ENCODE data around the gene ZFAND3.

The ZFAND3 gene

DNA sequence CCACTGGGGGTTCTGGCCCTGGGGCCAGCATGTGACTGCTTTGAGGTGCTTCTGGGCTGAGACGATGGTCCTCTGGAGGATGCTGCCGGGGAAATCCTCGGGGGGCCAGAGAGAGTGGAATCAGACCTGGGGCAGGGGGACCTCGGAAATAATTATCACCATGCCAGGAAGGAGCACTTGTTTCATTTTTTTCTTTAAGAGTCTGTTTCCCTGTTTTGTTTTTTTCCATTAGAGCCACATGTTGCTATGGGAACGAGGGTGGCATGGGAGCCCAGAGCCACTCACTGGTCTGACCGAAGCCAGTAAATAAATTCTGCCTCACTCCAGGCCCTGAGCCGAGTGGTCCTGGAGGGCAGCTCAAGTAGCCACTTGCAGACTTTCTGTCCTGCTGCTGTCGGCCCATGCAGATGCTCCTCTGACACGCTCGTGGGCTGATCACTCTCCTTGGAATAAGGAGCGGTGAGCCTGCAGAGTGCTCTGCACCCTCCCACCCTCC lies 365.1 kb downstream of the ZFAND3 start:
- FAIRE-seq (no peak), DNase-seq (ENCODE audit: extremely low spot score, insufficient read length, low read depth) (no peak)

DNA sequence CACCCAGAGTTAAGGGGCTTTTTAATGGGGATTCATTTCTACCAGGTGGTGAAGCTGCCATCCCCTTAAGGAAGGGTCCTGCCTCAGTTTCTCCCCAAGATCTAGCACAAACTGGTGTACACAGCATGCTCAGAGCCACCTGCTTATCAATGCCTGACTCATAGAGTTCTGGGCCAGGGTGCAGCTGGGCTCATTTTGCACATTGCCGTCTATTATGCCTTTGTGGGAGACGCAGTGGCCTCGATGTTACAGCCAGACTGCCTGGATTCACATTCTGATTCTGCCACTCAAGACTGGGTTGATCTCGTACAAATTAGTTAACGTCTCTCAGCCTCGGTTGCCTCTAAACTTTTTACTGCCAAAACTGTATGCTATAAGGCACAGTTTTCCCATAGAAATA lies 365.7 kb downstream of the ZFAND3 start:
- DNase-seq (ENCODE audit: extremely low spot score, insufficient read length, low read depth) (no peak), FAIRE-seq (no peak)

DNA sequence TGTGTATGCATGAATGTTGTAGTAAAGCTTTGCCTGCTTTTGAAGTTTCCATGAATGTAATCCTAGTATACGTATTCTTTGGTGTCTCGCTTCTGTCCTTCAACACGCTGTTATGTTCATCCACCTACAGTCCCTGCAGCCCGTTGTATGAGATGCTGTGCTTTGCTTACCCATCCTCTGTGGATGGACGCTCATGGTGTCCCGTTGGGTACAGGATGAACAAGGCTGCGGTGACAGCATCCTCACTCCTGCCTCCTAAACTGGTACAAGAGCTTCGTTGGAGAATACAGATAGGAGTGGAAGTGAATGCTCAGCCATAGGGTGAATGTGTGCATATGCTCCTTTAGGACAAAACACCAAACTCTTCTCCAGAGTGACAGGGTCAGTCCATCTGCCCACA lies 366.2 kb downstream of the ZFAND3 start:
- DNase-seq (ENCODE audit: extremely low spot score, insufficient read length, low read depth) (no peak), FAIRE-seq (no peak)

DNA sequence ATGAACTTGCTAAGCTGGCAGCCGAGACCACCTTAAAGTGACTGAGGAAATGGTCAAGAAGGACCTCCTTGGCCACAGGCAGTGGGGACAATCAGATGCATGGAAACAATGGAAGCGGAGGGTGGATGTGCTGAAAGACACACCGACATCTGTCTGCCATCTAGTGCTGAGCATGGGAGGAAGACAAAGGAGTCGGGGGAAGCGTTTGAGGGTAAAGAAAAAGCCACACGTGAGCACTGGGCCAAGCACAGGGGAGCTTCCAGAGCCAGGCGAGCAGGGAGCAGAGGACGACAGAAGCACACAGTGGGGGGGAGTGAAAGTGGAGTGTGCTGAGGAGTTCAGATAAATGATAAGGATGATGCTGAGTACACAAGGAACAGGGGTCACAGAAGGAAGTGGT lies 367.8 kb downstream of the ZFAND3 start:
- FAIRE-seq (no peak), DNase-seq (ENCODE audit: extremely low spot score, insufficient read length, low read depth) (no peak)

DNA sequence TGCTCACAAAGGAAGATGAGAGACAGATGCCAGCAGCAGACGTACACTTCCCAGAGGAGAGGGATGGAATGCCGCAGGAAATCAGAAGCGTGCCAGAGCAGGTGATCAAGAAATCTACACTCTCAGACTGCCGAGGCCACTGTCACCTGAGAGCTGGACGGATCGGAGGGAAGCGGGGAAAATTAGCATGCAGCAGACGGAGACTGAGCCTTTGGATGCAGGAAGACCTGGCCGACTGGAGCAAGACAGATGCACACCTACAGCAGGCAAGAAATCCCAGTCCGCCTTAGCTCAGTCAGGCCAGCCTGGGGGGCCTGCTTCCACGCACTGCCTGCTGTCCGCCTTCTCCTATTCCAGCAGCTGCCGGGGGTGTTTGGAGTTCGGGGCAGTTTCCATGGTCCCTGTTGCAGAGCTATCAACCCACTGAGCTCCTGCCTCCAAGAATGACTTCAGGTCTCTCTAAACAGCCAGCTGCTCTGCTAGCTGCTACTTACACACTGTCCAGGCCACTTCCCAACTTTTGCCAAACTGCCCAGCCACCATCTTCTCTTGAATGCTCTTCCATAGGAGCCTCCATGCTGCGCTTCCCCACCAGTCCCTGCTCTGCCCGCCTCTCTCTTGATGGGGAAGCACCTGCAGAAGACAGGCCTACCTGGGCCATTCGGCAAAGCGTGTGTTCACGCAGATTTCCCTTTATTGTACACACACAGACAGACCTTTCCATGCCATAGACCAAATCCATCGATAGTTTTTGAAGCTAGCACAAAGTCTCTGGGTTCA lies 368.5 kb downstream of the ZFAND3 start:
- no peak for FAIRE-seq
- DNase-seq (ENCODE audit: extremely low spot score, insufficient read length, low read depth): no peak

DNA sequence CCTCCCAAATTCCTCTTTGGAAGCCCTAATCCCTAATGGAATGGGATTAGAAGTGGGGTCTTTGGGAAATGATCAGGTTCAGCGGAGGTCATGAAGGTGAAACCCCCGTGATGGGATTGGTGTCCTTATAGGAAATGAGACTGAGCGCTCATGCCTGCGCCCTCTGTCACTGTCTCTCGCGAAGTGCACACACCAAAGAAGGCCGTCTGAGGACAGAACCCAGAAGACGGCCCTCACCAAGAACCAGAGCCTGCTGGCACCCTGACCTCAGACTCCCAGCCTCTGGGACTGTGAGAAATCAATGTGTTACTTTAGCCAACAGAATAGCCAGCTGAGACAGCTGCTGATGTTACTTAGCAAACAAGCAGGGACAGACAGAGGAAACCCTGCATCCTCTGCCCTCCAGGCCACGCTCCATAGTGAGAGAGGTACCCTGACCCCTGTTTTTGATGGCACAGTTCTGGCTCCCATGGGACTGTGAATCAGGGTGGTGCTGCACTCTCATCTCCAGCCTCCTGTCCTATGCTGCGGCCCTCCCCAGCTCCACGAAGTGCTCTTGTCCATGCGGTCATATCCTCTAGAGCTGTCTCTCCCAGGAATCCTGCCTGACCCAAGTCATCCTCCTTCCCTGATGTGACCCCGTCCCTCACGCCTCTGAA lies 369.3 kb downstream of the ZFAND3 start:
- DNase-seq (ENCODE audit: extremely low spot score, insufficient read length, low read depth): no peak
- FAIRE-seq: no peak

DNA sequence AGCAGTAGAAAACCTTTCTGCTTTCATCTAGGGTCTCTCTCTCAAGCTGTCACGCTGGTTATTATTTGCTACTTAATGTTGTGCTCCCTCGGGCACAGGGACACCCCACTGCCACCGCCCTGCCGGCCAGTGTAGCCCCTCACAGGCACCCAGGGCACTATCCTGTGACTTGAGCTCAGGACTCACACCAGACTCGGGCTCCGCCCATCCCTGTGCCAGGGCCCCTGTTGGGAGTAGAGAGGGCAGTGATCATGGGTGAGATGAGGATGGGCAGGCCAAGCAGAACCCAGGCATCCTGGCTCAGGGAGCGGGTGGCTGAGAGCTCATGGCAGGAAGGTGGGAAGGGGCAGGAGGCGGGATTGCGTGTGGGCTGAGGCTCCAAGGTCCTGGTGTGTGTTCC lies 371.9 kb downstream of the ZFAND3 start:
- no peak for FAIRE-seq

DNA sequence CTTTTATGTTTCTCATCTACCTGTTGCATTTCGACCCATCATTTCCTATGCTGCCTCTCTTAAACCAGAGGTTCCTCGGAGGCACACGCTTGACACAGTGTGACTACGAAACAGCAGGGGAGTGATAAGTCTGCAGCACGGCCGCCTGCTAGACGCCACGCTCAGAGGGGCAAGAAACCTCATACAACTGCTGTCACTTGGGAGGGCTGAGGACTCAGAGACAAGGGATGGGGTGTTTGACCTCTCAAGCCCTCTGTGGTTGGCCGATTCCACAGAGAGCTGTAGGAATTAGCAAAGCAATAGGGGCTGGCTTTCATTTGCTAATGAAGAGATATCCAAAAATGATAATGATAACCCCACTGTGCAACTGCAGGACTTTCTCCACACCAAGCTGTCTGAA lies 372.5 kb downstream of the ZFAND3 start:
- FAIRE-seq (no peak), DNase-seq (ENCODE audit: extremely low spot score, insufficient read length, low read depth) (no peak)

More for the DNA sequence above, 371.9 kb downstream of the ZFAND3 start:
- DNase-seq (ENCODE audit: extremely low spot score, insufficient read length, low read depth): no peak

DNA sequence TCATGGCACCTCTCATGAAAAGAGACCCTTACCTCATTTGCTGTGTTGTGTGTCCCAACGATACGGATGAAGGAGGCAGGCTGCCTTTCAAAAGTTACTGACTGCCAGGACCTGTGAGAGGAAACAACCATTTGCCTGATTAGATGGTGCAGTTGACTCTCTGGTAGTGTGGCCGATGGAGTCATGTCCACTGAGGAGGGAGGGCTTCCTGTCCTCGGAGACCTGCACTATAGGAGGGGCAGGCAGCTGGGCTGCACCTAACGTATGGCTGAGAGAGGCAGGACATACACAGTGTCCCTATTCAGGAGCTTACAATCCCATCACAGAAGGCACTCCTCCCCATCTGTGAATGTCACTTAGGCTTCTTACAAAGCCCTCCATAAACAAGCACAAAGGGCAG lies 373.0 kb downstream of the ZFAND3 start:
- DNase-seq (ENCODE audit: extremely low spot score, insufficient read length, low read depth) (no peak), FAIRE-seq (no peak)

DNA sequence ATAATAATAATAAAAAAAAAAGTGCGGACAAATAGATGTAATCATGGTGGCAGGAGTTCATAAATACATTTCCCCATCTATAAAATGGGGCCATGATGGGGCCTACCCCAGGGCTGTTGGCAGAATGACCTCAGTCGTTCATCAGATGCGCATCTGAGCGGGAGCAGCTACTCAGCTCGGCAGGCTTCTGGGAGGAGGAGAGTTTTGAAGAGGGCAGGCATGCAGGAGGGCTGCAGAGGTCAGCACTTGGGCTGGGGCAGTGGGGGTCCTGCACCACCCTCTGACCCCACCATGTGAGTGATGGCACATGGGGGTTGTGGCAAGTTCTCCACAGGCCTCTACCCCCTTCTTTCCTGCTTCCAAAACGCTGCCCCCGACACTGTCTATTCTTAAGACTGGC lies 373.5 kb downstream of the ZFAND3 start:
- FAIRE-seq (no peak), DNase-seq (ENCODE audit: extremely low spot score, insufficient read length, low read depth) (no peak)

DNA sequence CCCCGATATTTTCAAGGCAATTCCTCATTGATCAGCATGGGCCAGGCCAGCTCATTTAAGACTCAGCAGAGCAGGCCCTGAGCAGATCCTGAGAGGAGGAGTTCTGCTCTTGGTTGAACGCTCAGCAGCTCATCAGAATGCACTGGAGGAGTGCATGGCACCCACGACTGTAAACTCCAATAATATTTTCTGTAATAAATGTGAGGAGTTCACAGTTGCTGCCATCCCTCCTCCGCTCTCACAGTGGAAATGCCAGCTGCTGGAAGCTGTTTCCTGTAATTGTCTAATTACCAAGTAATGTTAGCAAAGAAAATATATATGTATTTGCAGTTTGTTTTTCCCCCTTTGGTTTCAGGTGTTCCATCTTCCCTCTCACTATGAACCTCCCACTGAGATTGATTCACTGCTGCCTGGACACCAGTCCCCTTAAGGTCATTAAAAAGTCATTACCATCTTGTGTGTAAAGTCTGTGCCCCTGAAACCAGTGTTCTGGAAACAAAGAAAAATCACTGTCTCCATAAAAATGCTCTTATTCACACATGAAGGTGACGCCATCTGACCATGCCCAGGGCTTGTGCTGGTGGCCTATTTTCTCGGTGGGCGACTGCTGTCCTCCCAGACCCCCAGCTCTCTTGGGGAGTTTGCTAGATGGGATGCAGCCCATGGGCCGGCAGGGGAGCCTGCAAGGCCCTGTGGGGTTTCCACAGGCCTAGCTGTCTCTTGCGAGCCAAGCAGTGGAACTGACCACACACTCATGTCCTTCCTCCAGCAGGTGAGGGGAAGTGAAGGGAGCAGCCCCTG lies 374.2 kb downstream of the ZFAND3 start:
- FAIRE-seq: no peak
- no peak for DNase-seq (ENCODE audit: extremely low spot score, insufficient read length, low read depth)

DNA sequence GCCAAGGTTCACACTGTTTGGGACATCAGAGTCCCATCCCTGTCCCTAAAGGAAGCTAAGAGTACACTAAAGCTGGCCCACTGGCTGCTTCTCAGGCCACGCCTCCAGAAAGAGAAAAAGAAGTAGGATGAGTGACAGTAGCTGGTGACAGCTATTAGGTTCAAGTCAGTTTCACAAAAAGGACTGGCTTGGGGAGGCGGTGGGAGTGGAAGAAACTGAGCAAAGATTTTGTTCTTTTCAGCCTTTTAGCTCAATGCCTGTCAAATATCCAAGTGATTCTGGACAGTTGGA lies 374.7 kb downstream of the ZFAND3 start:
- FAIRE-seq: no peak

DNA sequence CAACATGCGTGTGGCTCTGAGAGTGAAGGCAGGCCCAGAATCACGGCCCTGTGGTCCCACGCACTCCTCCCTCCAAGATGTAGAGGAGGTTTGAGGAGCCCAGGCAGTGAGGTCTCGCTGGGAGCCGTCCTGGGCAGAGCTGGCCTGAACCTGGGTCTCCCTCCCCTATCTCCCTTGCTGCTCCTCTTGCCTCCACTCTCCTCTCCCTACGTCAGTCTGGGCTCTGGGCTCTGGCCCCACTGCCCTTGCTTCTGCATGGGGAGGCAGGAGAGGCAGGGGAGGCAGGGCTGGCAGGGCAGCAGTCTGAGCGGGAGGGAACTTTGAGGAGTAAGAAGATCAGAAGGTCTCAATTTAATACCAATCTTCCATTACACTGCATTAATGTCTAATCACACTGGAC lies 375.1 kb downstream of the ZFAND3 start:
- FAIRE-seq (no peak), DNase-seq (ENCODE audit: extremely low spot score, insufficient read length, low read depth) (no peak)

More for the DNA sequence above, 374.7 kb downstream of the ZFAND3 start:
- DNase-seq (ENCODE audit: extremely low spot score, insufficient read length, low read depth): no peak

DNA sequence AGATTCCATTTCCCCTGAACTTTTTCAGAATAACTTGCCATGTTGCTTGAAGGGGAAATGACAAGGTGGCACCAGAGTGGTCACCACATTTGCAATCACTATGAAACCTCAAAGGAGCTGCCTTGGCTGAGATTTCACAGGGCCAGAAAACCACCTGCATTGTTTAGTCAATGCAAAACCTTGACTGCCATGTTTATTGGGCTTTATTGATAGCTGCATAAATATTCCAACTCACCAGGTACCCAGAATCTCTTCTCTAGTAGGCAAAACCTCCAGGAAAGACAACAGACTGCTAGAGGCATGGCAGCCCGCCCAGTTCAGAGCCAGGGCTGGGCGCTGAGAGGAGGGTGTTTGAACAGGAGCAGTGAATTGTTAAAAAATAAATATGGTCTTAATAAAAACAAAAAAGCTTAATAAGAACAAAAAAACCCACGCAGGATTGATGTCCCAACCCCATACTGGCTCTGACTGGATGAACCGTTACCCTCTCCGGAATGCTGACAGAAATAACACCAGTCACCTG lies 375.6 kb downstream of the ZFAND3 start:
- FAIRE-seq: no peak
- DNase-seq (ENCODE audit: extremely low spot score, insufficient read length, low read depth): no peak

DNA sequence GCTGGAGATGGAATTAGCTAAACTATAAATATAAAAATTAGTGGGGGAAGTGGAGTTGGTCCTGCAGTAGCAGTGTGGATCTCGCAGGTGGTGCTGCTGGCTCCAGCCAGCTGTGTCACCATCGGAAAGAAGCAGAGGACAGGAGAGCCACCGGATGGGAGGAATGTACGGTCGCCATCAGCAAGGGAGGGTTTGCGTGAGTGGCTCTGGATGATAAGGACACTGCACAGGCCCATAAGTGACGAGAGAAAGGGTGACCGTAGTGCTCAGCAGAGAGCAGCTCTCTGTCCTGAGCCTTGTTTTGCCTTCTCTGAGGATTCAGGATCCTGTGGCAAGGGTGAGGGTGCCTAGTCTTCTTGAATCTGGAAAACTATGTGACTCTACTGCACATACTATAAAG lies 378.7 kb downstream of the ZFAND3 start:
- FAIRE-seq: no peak
- no peak for DNase-seq (ENCODE audit: extremely low spot score, insufficient read length, low read depth)

Data from GM18507 (cell line).